NCI-H187 treated with DMSO at 0.1 percent for 48 hours (cell line): ENCODE results near the gene C14orf180.
"Not testable (repeated sequence)": the region's sequence is repeated elsewhere in the genome, so short reads cannot be mapped to it uniquely, and the experiment has no call there.

ENCODE experiments used
- DNase-seq: peaks from one replicate; lab custom pipeline; 2025; lab: John Stamatoyannopoulos, UW

C14orf180 gene

GRCh38 chr14:104578321-104578720 is 1.2 kb upstream of the C14orf180 start:
- no peak for DNase-seq

GRCh38 chr14:104579939-104580338 is 375 bp downstream of the C14orf180 start:
- DNase-seq = not testable (repeated sequence)

- no peak for DNase-seq
Measured at GRCh38 chr14:104580961-104581360, 1.4 kb downstream of the C14orf180 start.

GRCh38 chr14:104581521-104581920 is 2.0 kb downstream of the C14orf180 start:
- DNase-seq = no peak

GRCh38 chr14:104582005-104582404 is 2.4 kb downstream of the C14orf180 start:
- no peak for DNase-seq

- no peak for DNase-seq
Measured at GRCh38 chr14:104582662-104583061, 3.1 kb downstream of the C14orf180 start.

- DNase-seq = no peak
Measured at GRCh38 chr14:104583424-104584306, 4.1 kb downstream of the C14orf180 start.

- no peak for DNase-seq
Measured at GRCh38 chr14:104584557-104584956, 5.0 kb downstream of the C14orf180 start.

GRCh38 chr14:104585966-104586697 is 6.6 kb downstream of the C14orf180 start:
- DNase-seq = no peak

- no peak for DNase-seq
Measured at GRCh38 chr14:104586832-104587620, 7.5 kb downstream of the C14orf180 start.

GRCh38 chr14:104587641-104588040 is 8.1 kb downstream of the C14orf180 start:
- no peak for DNase-seq

GRCh38 chr14:104588066-104588857 is 8.7 kb downstream of the C14orf180 start:
- no peak for DNase-seq

- no peak for DNase-seq
Measured at GRCh38 chr14:104589338-104590195, 10.0 kb downstream of the C14orf180 start.

GRCh38 chr14:104590240-104590965 is 10.8 kb downstream of the C14orf180 start:
- no peak for DNase-seq

- DNase-seq = no peak
Measured at GRCh38 chr14:104591031-104591430, 11.5 kb downstream of the C14orf180 start.

- no peak for DNase-seq
Measured at GRCh38 chr14:104591506-104592291, 12.1 kb downstream of the C14orf180 start.

GRCh38 chr14:104592292-104592672 is 12.7 kb downstream of the C14orf180 start:
- DNase-seq = no peak

GRCh38 chr14:104592785-104593184 is 13.2 kb downstream of the C14orf180 start:
- DNase-seq = no peak

GRCh38 chr14:104593241-104593701 is 13.7 kb downstream of the C14orf180 start:
- DNase-seq = no peak
